Esophagus squamous epithelium (tissue), 4 donors: ENCODE data around the gene SERHL2.
"Not testable (repeated sequence)": the region's sequence is repeated elsewhere in the genome, so short reads cannot be mapped to it uniquely, and the experiment has no call there.

Source experiments
- POLR2A ChIP-seq, 4 donors: fragments of 450-650 bp; IDR thresholded peaks; one replicate each; pipeline ENCODE4 v1.6.1; 2017; ENCODE audit warnings: antibody characterized with exemption in 4 of 4, mild to moderate bottlenecking in 4 of 4, moderate library complexity in 3 of 4
- TF ChIP-seq, protein P1 (sequence below), 6 experiments: fragments of 450-650 bp in 4 of 6; fragments of 200-600 bp in 2 of 6; sonication (generic) in 2 of 6; IDR thresholded peaks; one replicate each; pipeline ENCODE4 v1.5.1; 2016 to 2019; ENCODE audit warnings: antibody characterized with exemption in 6 of 6, mild to moderate bottlenecking in 4 of 6, moderate library complexity in 4 of 6

DNA sequence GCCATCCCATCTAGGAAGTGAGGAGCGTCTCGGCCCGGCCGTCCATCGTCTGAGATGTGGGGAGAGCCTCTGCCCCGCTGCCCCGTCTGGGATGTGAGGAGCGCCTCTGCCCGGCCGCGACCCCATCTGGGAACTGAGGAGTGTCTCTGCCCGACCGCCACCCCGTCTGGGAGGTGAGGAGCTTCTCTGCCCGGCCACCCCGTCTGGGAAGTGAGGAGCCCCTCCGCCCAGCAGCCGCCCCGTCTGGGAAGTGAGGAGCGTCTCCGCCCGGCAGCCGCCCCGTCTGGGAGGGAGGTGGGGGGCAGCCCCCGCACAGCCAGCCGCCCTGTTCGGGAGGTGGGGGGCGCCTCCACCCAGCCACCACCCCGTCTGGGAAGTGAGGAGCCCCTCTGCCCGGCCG lies 53.9 kb downstream of the SERHL2 start:
- TF ChIP-seq, protein P1, sequence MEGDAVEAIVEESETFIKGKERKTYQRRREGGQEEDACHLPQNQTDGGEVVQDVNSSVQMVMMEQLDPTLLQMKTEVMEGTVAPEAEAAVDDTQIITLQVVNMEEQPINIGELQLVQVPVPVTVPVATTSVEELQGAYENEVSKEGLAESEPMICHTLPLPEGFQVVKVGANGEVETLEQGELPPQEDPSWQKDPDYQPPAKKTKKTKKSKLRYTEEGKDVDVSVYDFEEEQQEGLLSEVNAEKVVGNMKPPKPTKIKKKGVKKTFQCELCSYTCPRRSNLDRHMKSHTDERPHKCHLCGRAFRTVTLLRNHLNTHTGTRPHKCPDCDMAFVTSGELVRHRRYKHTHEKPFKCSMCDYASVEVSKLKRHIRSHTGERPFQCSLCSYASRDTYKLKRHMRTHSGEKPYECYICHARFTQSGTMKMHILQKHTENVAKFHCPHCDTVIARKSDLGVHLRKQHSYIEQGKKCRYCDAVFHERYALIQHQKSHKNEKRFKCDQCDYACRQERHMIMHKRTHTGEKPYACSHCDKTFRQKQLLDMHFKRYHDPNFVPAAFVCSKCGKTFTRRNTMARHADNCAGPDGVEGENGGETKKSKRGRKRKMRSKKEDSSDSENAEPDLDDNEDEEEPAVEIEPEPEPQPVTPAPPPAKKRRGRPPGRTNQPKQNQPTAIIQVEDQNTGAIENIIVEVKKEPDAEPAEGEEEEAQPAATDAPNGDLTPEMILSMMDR (IDR thresholded peaks at IDR 0.05) = not testable (repeated sequence)
- TF ChIP-seq POLR2A (IDR thresholded peaks at IDR 0.05) = not testable (repeated sequence)
